K562 (cell line): ENCODE results near the gene TCAP. TPM values are rescaled to one million over a fixed set of nuclear protein-coding genes. Genes with fewer than 3 reads are reported as not detected.

Source experiments
- CBX1 ChIP-seq: sonication (generic); IDR thresholded peaks from 2 replicates; pipeline ENCODE4 v1.6.1; 2016; ENCODE audit warnings: antibody characterized with exemption, low read depth, mild to moderate bottlenecking
- CTCFL ChIP-seq: IDR thresholded peaks from 2 replicates; pipeline ENCODE4 v1.6.1; 2011; ENCODE audit warnings: borderline replicate concordance, low read depth, mild to moderate bottlenecking, moderate library complexity, low read length; ENCODE audit not compliant: insufficient read depth, poor library complexity, severe bottlenecking
- CXXC5 ChIP-seq: fragments of 250-450 bp; sonication (Bioruptor Pico); IDR thresholded peaks from 2 replicates; pipeline ENCODE4 v1.8.0; 2022; ENCODE audit warnings: inconsistent platforms, mild to moderate bottlenecking, moderate library complexity
- HDAC8 ChIP-seq: fragments of 450-650 bp; IDR thresholded peaks from 2 replicates; pipeline ENCODE4 v1.6.1; 2016; ENCODE audit warnings: mild to moderate bottlenecking, missing genetic modification characterization, moderate library complexity, missing compliant biosample characterization
- MCM7 ChIP-seq, 2 experiments: fragments of 450-650 bp; IDR thresholded peaks; 2 replicates each; pipeline ENCODE4 v1.6.1; 2016 to 2018
- NFE2L1 ChIP-seq: fragments of 450-650 bp; IDR thresholded peaks from 2 replicates; pipeline ENCODE4 v1.6.1; 2016; ENCODE audit warnings: missing genetic modification characterization, low read depth, mild to moderate bottlenecking, missing compliant biosample characterization, moderate library complexity, borderline replicate concordance
- RBBP5 ChIP-seq: fragments of 200-600 bp; sonication (generic); IDR thresholded peaks from 2 replicates; pipeline ENCODE4 v1.6.1; 2012; ENCODE audit warnings: borderline replicate concordance, mild to moderate bottlenecking, low read length, control low read depth, inconsistent platforms; ENCODE audit not compliant: insufficient read depth, poor library complexity, severe bottlenecking
- RFX7 ChIP-seq: fragments of 250-450 bp; sonication (Bioruptor Pico); IDR thresholded peaks from 2 replicates; pipeline ENCODE4 v1.5.1; 2021; ENCODE audit warnings: mild to moderate bottlenecking
- SIN3B ChIP-seq: fragments of 450-650 bp; IDR thresholded peaks from 2 replicates; pipeline ENCODE4 v1.6.1; 2017; ENCODE audit warnings: low read depth, mild to moderate bottlenecking, moderate library complexity
- SRF ChIP-seq, 2 experiments: fragments of 250-450, 450-650 bp in 1 of 2; sonication (Bioruptor Pico) in 1 of 2; sonication (generic) in 1 of 2; formaldehyde crosslinking; IDR thresholded peaks; 2 replicates each; pipeline versions ENCODE4 v1.5.0 to v1.5.1; 2020 to 2022; ENCODE audit warnings: mild to moderate bottlenecking in 1 of 2, missing genetic modification reagents in 1 of 2
- STAT5A ChIP-seq: IDR thresholded peaks from 2 replicates; pipeline ENCODE4 v1.6.1; 2012; ENCODE audit warnings: low read length, inconsistent platforms, borderline replicate concordance
- TAF15 ChIP-seq: fragments of 200-400 bp; formaldehyde crosslinking; IDR thresholded peaks from 2 replicates; pipeline ENCODE4 v1.6.1; 2017; ENCODE audit warnings: mild to moderate bottlenecking, low read depth, low read length, moderate library complexity
- XRCC4 ChIP-seq: IDR thresholded peaks from one replicate; pipeline ENCODE4 v1.6.1; 2011; ENCODE audit not compliant: insufficient read depth, insufficient read length; ENCODE audit errors: extremely low read depth
- ZBED1 ChIP-seq: IDR thresholded peaks from 2 replicates; pipeline ENCODE4 v1.6.1; 2014
- ZBTB11 ChIP-seq, 3 experiments: fragments of 200-800 bp in 1 of 3; fragments of 250-450 bp in 1 of 3; fragments of 450-650 bp in 1 of 3; sonication (Bioruptor Pico) in 1 of 3; sonication (Bioruptor generic) in 1 of 3; formaldehyde crosslinking in 1 of 3; IDR thresholded peaks; 2 replicates each; pipeline versions ENCODE4 v1.6.1 to v1.8.0; 2016 to 2022; ENCODE audit warnings: mild to moderate bottlenecking in 2 of 3, missing genetic modification characterization in 2 of 3, missing compliant biosample characterization in 1 of 3, moderate library complexity in 1 of 3
- ZBTB26 ChIP-seq: fragments of 450-650 bp; formaldehyde crosslinking; IDR thresholded peaks from 2 replicates; pipeline ENCODE4 v1.4.0; 2022; ENCODE audit warnings: missing genetic modification characterization
- ZBTB8A ChIP-seq: fragments of 450-650 bp; IDR thresholded peaks from 2 replicates; pipeline ENCODE4 v1.6.1; 2018; ENCODE audit warnings: mild to moderate bottlenecking, moderate library complexity; ENCODE audit not compliant: partially characterized antibody
- ZNF431 ChIP-seq: sonication (generic); formaldehyde crosslinking; IDR thresholded peaks from 2 replicates; pipeline ENCODE4 v1.8.0; 2022; ENCODE audit warnings: mild to moderate bottlenecking, missing genetic modification reagents
- polyA plus RNA-seq, 8 experiments: library from polyadenylated mRNA; depleted of rRNA in 4 of 8; stranded (reverse) in 5 of 8; unstranded in 3 of 8; fragments of >200 nt; fragmentation: Nextera tagmentation in 2 of 8; fragmentation: Illumina TruSeq in 1 of 8; extraction: Ambion mirVana in 2 of 8; extraction: Trizol in 1 of 8; gene quantifications; 2 replicates each; pipeline versions ENCODE4 v1.2.1 to v1.2.3, GENCODE V29; 2011 to 2014; ENCODE audit warnings: inconsistent platforms in 1 of 8, missing spikeins in 1 of 8
- total RNA-seq, 7 experiments: library from RNA; depleted of rRNA in 6 of 7; stranded (reverse); fragments of >200 nt in 6 of 7; fragmentation: Illumina TruSeq in 2 of 7; extraction: Trizol in 2 of 7; gene quantifications; 2 replicates each; pipeline versions ENCODE4 v1.2.1 to v1.2.3, GENCODE V29; 2011 to 2021; ENCODE audit warnings: low replicate concordance in 1 of 7

TCAP gene
- total and polyA plus RNA-seq, 9 of the 15 experiments (the other 6 are each of a cell fraction or from before 2014, with no cell fraction given) = 0.33 to 1.4 (median 0.82) TPM; not detected in 2

GRCh38 chr17:39667945-39668924 lies 3.1 kb downstream of the TCAP start, which contains the start of gene PNMT (continued):
- peak; percentile 97 for TF ChIP-seq CTCFL
- no peak for TF ChIP-seq RFX7 (CRISPR knock-in tag)
- TF ChIP-seq RBBP5 = peak; percentile 50
- TF ChIP-seq MCM7 (IDR thresholded peaks at IDR 0.05) = no peak
- no peak for TF ChIP-seq XRCC4
- TF ChIP-seq ZBTB26 = peak; percentile 76
- TF ChIP-seq ZBTB11 (CRISPR knock-in tag; IDR thresholded peaks at IDR 0.05) = peak in 2 of 3 experiments; percentile 18 to 43; a peak in 1 of 6 replicates
- no peak for TF ChIP-seq SRF (CRISPR knock-in tag; IDR thresholded peaks at IDR 0.05)
- TF ChIP-seq NFE2L1 (tag) = no peak
- TF ChIP-seq ZBED1 = no peak
- TF ChIP-seq ZBTB8A = no peak
- no peak for TF ChIP-seq TAF15
- TF ChIP-seq CBX1 = peak; percentile 74; the same call in 1 of the 2 replicates
- TF ChIP-seq CXXC5 (CRISPR knock-in tag) = peak; percentile 93
- no peak for TF ChIP-seq STAT5A
- peak; percentile 87; the same call in 1 of the 2 replicates for TF ChIP-seq HDAC8
- TF ChIP-seq ZNF431 (CRISPR knock-in tag) = no peak
- peak; percentile 44; the same call in 1 of the 2 replicates for TF ChIP-seq SIN3B
